Liver (tissue), 9 donors: ENCODE results near the gene GNB1. TPM values are rescaled to one million over a fixed set of nuclear protein-coding genes. Genes with fewer than 3 reads are reported as not detected.
A peak's percentile ranks its signal among the peaks of the same experiment; 100 is the strongest.

Source experiments
- DNase-seq: peaks from one replicate; pipeline ENCODE4 v3.0.0-alpha.2; 2017; ENCODE audit warnings: low spot score
- H3K27ac ChIP-seq, 2 donors: one replicate each; pipeline ENCODE4 v1.7.0; 2013; ENCODE audit warnings: inconsistent platforms in 2 of 2, low read length in 2 of 2, control low read depth in 1 of 2, low read depth in 1 of 2, mild to moderate bottlenecking in 1 of 2
- H3K27me3 ChIP-seq, 4 donors: one replicate each; pipeline versions ENCODE4 v1.6.1 to v1.7.0; 2013; ENCODE audit warnings: low read length in 3 of 4, inconsistent platforms in 1 of 4, mild to moderate bottlenecking in 1 of 4, moderate library complexity in 1 of 4; ENCODE audit not compliant: control insufficient read depth in 4 of 4, insufficient read depth in 4 of 4
- H3K36me3 ChIP-seq, 4 donors: one replicate each; pipeline versions ENCODE4 v1.6.1 to v1.7.0; 2013; ENCODE audit warnings: low read length in 3 of 4, mild to moderate bottlenecking in 3 of 4, low read depth in 1 of 4, moderate library complexity in 1 of 4; ENCODE audit not compliant: control insufficient read depth in 4 of 4, insufficient read depth in 3 of 4
- H3K4me1 ChIP-seq, 4 donors: one replicate each; pipeline versions ENCODE4 v1.6.1 to v1.7.0; 2013; ENCODE audit warnings: low read length in 3 of 4, mild to moderate bottlenecking in 3 of 4, moderate library complexity in 1 of 4; ENCODE audit not compliant: control insufficient read depth in 4 of 4, insufficient read depth in 4 of 4
- H3K4me3 ChIP-seq, 3 donors: one replicate each; pipeline versions ENCODE4 v1.6.1 to v1.7.0; 2013; ENCODE audit warnings: low read length in 3 of 3, control low read depth in 1 of 3, low read depth in 1 of 3, mild to moderate bottlenecking in 1 of 3
- H3K9ac ChIP-seq, 2 donors: one replicate each; pipeline ENCODE4 v1.7.0; 2013; ENCODE audit warnings: low read length in 2 of 2, mild to moderate bottlenecking in 2 of 2, moderate library complexity in 2 of 2, control low read depth in 1 of 2, low read depth in 1 of 2
- H3K9me3 ChIP-seq, 4 donors: one replicate each; pipeline versions ENCODE4 v1.6.1 to v1.7.0; 2013; ENCODE audit warnings: low read length in 3 of 4; ENCODE audit not compliant: control insufficient read depth in 4 of 4
- ATF3 ChIP-seq: IDR thresholded peaks from 2 replicates; pipeline ENCODE4 v1.6.1; 2016; ENCODE audit warnings: antibody characterized with exemption
- CTCF ChIP-seq: fragments of 150-350 bp; IDR thresholded peaks from 2 replicates; pipeline ENCODE4 v1.5.1; 2017; ENCODE audit warnings: improper control_type of control experiment, low read depth, low read length; ENCODE audit not compliant: missing input control
- EGR1 ChIP-seq, 2 donors: IDR thresholded peaks; 2 replicates each; pipeline ENCODE4 v1.6.1; 2016 to 2018; ENCODE audit warnings: antibody characterized with exemption in 2 of 2, low read depth in 2 of 2
- FOXA1 ChIP-seq: IDR thresholded peaks from 2 replicates; pipeline ENCODE4 v1.6.1; 2016; ENCODE audit warnings: antibody characterized with exemption
- FOXA2 ChIP-seq: IDR thresholded peaks from 2 replicates; pipeline ENCODE4 v1.6.1; 2016; ENCODE audit warnings: antibody characterized with exemption
- GABPA ChIP-seq, 2 donors: IDR thresholded peaks in 1 of 2; conservative IDR thresholded peaks in 1 of 2; 2 replicates each; pipeline ENCODE4 v1.6.1; 2016; ENCODE audit warnings: antibody characterized with exemption in 2 of 2, mild to moderate bottlenecking in 1 of 2, moderate library complexity in 1 of 2
- HNF4G ChIP-seq: IDR thresholded peaks from 2 replicates; pipeline ENCODE4 v1.6.1; 2016; ENCODE audit warnings: antibody characterized with exemption
- JUND ChIP-seq, 2 donors: IDR thresholded peaks; 2 replicates each; pipeline ENCODE4 v1.6.1; 2016; ENCODE audit warnings: antibody characterized with exemption in 2 of 2
- MAX ChIP-seq: IDR thresholded peaks from 2 replicates; pipeline ENCODE4 v1.6.1; 2016; ENCODE audit warnings: antibody characterized with exemption
- NR2F2 ChIP-seq: IDR thresholded peaks from 2 replicates; pipeline ENCODE4 v1.6.1; 2016; ENCODE audit warnings: antibody characterized with exemption
- REST ChIP-seq: IDR thresholded peaks from 2 replicates; pipeline ENCODE4 v1.6.1; 2016; ENCODE audit warnings: antibody characterized with exemption, mild to moderate bottlenecking
- RXRA ChIP-seq, 2 donors: IDR thresholded peaks; 2 replicates each; pipeline ENCODE4 v1.6.1; 2017 to 2018; ENCODE audit warnings: antibody characterized with exemption in 2 of 2, mild to moderate bottlenecking in 1 of 2
- SP1 ChIP-seq: IDR thresholded peaks from 2 replicates; pipeline ENCODE4 v1.6.1; 2018; ENCODE audit warnings: antibody characterized with exemption, mild to moderate bottlenecking
- TAF1 ChIP-seq: conservative IDR thresholded peaks from 2 replicates; pipeline ENCODE4 v1.6.1; 2016; ENCODE audit warnings: antibody characterized with exemption, mild to moderate bottlenecking
- YY1 ChIP-seq: IDR thresholded peaks from 2 replicates; pipeline ENCODE4 v1.6.1; 2016; ENCODE audit warnings: antibody characterized with exemption, mild to moderate bottlenecking
- ZBTB33 ChIP-seq: IDR thresholded peaks from 2 replicates; pipeline ENCODE4 v1.6.1; 2016; ENCODE audit warnings: antibody characterized with exemption
- WGBS: extraction: QIAGEN DNeasy Blood & Tissue Kit; methylation state at CpG from one replicate; pipeline ENCODE4 v1.1.7; 2013; 5-methylcytosine and 5-hydroxymethylcytosine counted together
- polyA plus RNA-seq, 2 donors: library from polyadenylated mRNA; stranded (reverse) in 1 of 2; unstranded in 1 of 2; fragments of 200-250 nt in 1 of 2; fragments of >200 nt in 1 of 2; fragmentation: Nextera tagmentation in 1 of 2; extraction: Ambion mirVana in 1 of 2; gene quantifications; one replicate each; pipeline versions ENCODE4 v1.2.1 to v1.2.3, GENCODE V29; 2013 to 2015
- total RNA-seq, 2 donors: library from RNA; depleted of rRNA; stranded (reverse); fragments of >200 nt; gene quantifications; one replicate each; pipeline ENCODE4 v1.2.3, GENCODE V29; 2014
- donor health status: healthy.
- donor health status: healthy.
- donor health status: healthy.
- donor health status: healthy.
- donor health status: healthy.

The GNB1 gene
- total and polyA plus RNA-seq, 4 donors: 22.3 to 68.5 (median 52.7) TPM

- Histone ChIP-seq H3K9ac (no peak overlapping the region), H3K9me3 (no peaks in the 10 kb centered on the region), H3K4me3 (no peak overlapping the region), H3K4me1 (peaks cover 17 to 25% (median 22%) of the 10 kb centered on the region in 4 donors), H3K27ac (no peak overlapping the region), H3K27me3 (no peaks in the 10 kb centered on the region), H3K36me3 (no peaks in the 10 kb centered on the region)
- WGBS: 85% methylated on average over 6 of the region's 6 CpGs
- no peak for DNase-seq
- TF ChIP-seq NR2F2: no peak
- no peak for TF ChIP-seq TAF1
- TF ChIP-seq YY1: no peak
- TF ChIP-seq JUND (IDR thresholded peaks at IDR 0.05): no peak
- TF ChIP-seq FOXA2: no peak
- TF ChIP-seq HNF4G: no peak
- TF ChIP-seq GABPA (IDR thresholded peaks at IDR 0.05 in 1 of 2, conservative IDR thresholded peaks at IDR 0.05 in 1 of 2): no peak
- no peak for TF ChIP-seq EGR1 (IDR thresholded peaks at IDR 0.05; ENCODE audit: low read depth in 2 of 2)
- no peak for TF ChIP-seq RXRA (IDR thresholded peaks at IDR 0.05)
- no peak for TF ChIP-seq ZBTB33
- no peak for TF ChIP-seq ATF3
- TF ChIP-seq CTCF: no peak
- TF ChIP-seq SP1: no peak
Observed at GRCh38 chr1:1920057-1920607, 29.2 kb upstream of the GNB1 start.

GRCh38 chr1:1919304-1920056 is 28.6 kb upstream of the GNB1 start:
- Histone ChIP-seq H3K27me3 (no peaks in the 10 kb centered on the region), H3K36me3 (no peaks in the 10 kb centered on the region), H3K4me1 (peaks cover 19 to 28% (median 23%) of the 10 kb centered on the region in 4 donors), H3K9me3 (no peaks in the 10 kb centered on the region), H3K27ac (peak overlapping the region; percentile 2 to 25), H3K9ac (no peak overlapping the region), H3K4me3 (peak overlapping the region in 2 of 3 donors; percentile 13 to 56)
- 20% methylated on average over 62 of the region's 62 CpGs for WGBS
- TF ChIP-seq MAX (no peak), FOXA1 (no peak), FOXA2 (no peak), GABPA (IDR thresholded peaks at IDR 0.05 in 1 of 2, conservative IDR thresholded peaks at IDR 0.05 in 1 of 2) (no peak), SP1 (peak; percentile 94), TAF1 (no peak), ZBTB33 (no peak), REST (peak; percentile 14), HNF4G (no peak)
- peak; percentile 99 for DNase-seq
